Hepatocyte (in vitro differentiated cells): ENCODE results near the gene CD80. TPM values are rescaled to one million over a fixed set of nuclear protein-coding genes. Genes with fewer than 3 reads are reported as not detected.

Experiments used
- DNase-seq: peaks from one replicate; pipeline ENCODE4 v3.0.0-alpha.2; 2016; ENCODE audit warnings: low spot score
- H2AFZ ChIP-seq: fragments of 200-600 bp; sonication (generic); 2 replicates; pipeline ENCODE4 v1.6.0; 2016; ENCODE audit warnings: antibody characterized with exemption, mild to moderate bottlenecking
- H3K27ac ChIP-seq: fragments of 200-600 bp; sonication (generic); 2 replicates; pipeline ENCODE4 v1.5.1; 2016; ENCODE audit warnings: mild to moderate bottlenecking
- H3K27me3 ChIP-seq: fragments of 200-600 bp; sonication (generic); 2 replicates; pipeline ENCODE4 v1.6.1; 2016
- H3K36me3 ChIP-seq: fragments of 200-600 bp; sonication (generic); replicated peaks from 2 replicates; pipeline ENCODE4 v1.5.1; 2016; ENCODE audit warnings: low read depth; ENCODE audit not compliant: insufficient read depth
- H3K4me1 ChIP-seq: fragments of 200-600 bp; sonication (generic); 2 replicates; pipeline ENCODE4 v1.5.1; 2016; ENCODE audit warnings: mild to moderate bottlenecking, moderate library complexity; ENCODE audit not compliant: insufficient read depth
- H3K4me2 ChIP-seq: fragments of 200-600 bp; sonication (generic); 2 replicates; pipeline ENCODE4 v1.6.0; 2016
- H3K4me3 ChIP-seq: fragments of 200-600 bp; sonication (generic); 2 replicates; pipeline ENCODE4 v1.5.1; 2016; ENCODE audit warnings: mild to moderate bottlenecking
- H3K79me2 ChIP-seq: fragments of 200-600 bp; sonication (generic); 2 replicates; pipeline ENCODE4 v1.6.0; 2017; ENCODE audit warnings: mild to moderate bottlenecking
- H3K9me2 ChIP-seq: fragments of 200-600 bp; sonication (generic); replicated peaks from 2 replicates; pipeline ENCODE4 v1.6.0; 2017; ENCODE audit warnings: mild to moderate bottlenecking; ENCODE audit not compliant: insufficient read depth
- H3K9me3 ChIP-seq: fragments of 200-600 bp; sonication (generic); 2 replicates; pipeline ENCODE4 v1.5.1; 2016; ENCODE audit warnings: low read depth, mild to moderate bottlenecking
- H4K20me1 ChIP-seq: fragments of 200-600 bp; sonication (generic); 2 replicates; pipeline ENCODE4 v1.6.0; 2016; ENCODE audit warnings: mild to moderate bottlenecking; ENCODE audit not compliant: insufficient read depth, poor library complexity, severe bottlenecking
- EZH2 ChIP-seq: fragments of 200-600 bp; sonication (generic); IDR thresholded peaks from 2 replicates; pipeline ENCODE4 v1.6.1; 2016; ENCODE audit warnings: antibody characterized with exemption, mild to moderate bottlenecking, borderline replicate concordance
- EZH2phosphoT487 ChIP-seq: fragments of 200-600 bp; sonication (generic); IDR thresholded peaks from one replicate; pipeline ENCODE4 v1.6.1; 2018; ENCODE audit warnings: antibody characterized with exemption, mild to moderate bottlenecking, low read depth, moderate library complexity; ENCODE audit not compliant: unreplicated experiment, severe bottlenecking
- WGBS: methylation state at CpG from one replicate; pipeline ENCODE4 v1.1.6; 2016; ENCODE audit warnings: low lambda C conversion rate; ENCODE audit errors: missing lambda C conversion rate; 5-methylcytosine and 5-hydroxymethylcytosine counted together
- polyA plus RNA-seq: library from polyadenylated mRNA; unstranded; fragments of >200 nt; fragmentation: Nextera tagmentation; extraction: Ambion mirVana; gene quantifications from 2 replicates; pipeline ENCODE4 v1.2.1, GENCODE V29; 2016
- total RNA-seq: library from RNA; depleted of rRNA; stranded (reverse); fragments of >200 nt; gene quantifications from 2 replicates; pipeline ENCODE4 v1.2.3, GENCODE V29; 2014
- TF ChIP-seq, protein P1 (sequence below): fragments of 200-600 bp; sonication (generic); IDR thresholded peaks from 2 replicates; pipeline ENCODE4 v1.5.1; 2016; ENCODE audit warnings: antibody characterized with exemption, mild to moderate bottlenecking; ENCODE audit not compliant: poor library complexity

The CD80 gene
- total and polyA plus RNA-seq, 2 experiments from 2014 or later: 0.07 TPM; not detected in 1

GRCh38 chr3:119579366-119580066 is 20.1 kb upstream of the CD80 start, which contains the start of gene ADPRH:
ADPRH (plus strand) TSS chr3:119579492; CDS start chr3:119582170, 2,678 bp downstream.
- TF ChIP-seq EZH2phosphoT487: no peak
- TF ChIP-seq, protein P1, sequence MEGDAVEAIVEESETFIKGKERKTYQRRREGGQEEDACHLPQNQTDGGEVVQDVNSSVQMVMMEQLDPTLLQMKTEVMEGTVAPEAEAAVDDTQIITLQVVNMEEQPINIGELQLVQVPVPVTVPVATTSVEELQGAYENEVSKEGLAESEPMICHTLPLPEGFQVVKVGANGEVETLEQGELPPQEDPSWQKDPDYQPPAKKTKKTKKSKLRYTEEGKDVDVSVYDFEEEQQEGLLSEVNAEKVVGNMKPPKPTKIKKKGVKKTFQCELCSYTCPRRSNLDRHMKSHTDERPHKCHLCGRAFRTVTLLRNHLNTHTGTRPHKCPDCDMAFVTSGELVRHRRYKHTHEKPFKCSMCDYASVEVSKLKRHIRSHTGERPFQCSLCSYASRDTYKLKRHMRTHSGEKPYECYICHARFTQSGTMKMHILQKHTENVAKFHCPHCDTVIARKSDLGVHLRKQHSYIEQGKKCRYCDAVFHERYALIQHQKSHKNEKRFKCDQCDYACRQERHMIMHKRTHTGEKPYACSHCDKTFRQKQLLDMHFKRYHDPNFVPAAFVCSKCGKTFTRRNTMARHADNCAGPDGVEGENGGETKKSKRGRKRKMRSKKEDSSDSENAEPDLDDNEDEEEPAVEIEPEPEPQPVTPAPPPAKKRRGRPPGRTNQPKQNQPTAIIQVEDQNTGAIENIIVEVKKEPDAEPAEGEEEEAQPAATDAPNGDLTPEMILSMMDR: no peak
- no peak for TF ChIP-seq EZH2
- DNase-seq: peak; percentile 90
- Histone ChIP-seq H3K9me3 (no peaks in the 10 kb centered on the region), H3K79me2 (no peaks in the 10 kb centered on the region), H4K20me1 (no peaks in the 10 kb centered on the region), H3K4me2 (peak within 1 kb of the TSS; percentile 85), H3K27ac (peak within 1 kb of the TSS; percentile 92), H3K36me3 (no peaks in the 10 kb centered on the region), H3K4me3 (peak within 1 kb of the TSS; percentile 71), H3K27me3 (no peaks in the 10 kb centered on the region), H2AFZ (peak within 1 kb of the TSS; percentile 99), H3K9me2 (no peaks in the 10 kb centered on the region), H3K4me1 (peaks cover 5% of the 10 kb centered on the region)
- 3% methylated on average over 58 of the region's 68 CpGs for WGBS

GRCh38 chr3:119575507-119575906 is 16.1 kb upstream of the CD80 start:
- Histone ChIP-seq H3K4me2 (no peak overlapping the region), H3K9me2 (no peaks in the 10 kb centered on the region), H3K4me1 (peaks cover 3% of the 10 kb centered on the region), H3K4me3 (no peak overlapping the region), H3K27me3 (no peaks in the 10 kb centered on the region), H3K36me3 (no peaks in the 10 kb centered on the region), H4K20me1 (no peaks in the 10 kb centered on the region), H3K79me2 (no peaks in the 10 kb centered on the region), H3K27ac (no peak overlapping the region), H2AFZ (no peak overlapping the region), H3K9me3 (no peaks in the 10 kb centered on the region)
- TF ChIP-seq EZH2phosphoT487: no peak
- TF ChIP-seq, protein P1: no peak
- no peak for TF ChIP-seq EZH2
- no peak for DNase-seq

DNA sequence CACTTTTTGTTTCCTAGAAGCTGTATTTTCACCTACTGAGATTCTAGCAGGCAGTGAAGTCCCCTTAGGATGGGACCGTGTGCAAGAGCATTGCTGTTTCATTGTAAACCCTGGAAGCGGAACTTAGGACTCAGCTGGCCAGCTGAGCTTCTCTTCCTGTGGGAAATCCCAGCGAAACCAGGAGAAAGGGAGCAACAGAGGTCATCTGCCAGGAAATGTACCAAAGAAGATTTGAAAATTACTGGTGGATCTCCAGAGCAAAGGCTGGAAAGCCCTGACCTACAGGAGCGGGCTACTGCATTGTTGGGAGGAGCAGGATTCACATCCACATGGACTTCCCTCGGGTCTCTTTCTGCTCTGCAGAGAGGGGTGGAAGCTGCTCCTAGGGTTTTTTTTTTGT is 12.3 kb upstream of the CD80 start:
- Histone ChIP-seq H3K4me3 (no peak overlapping the region), H3K4me1 (no peaks in the 10 kb centered on the region), H2AFZ (no peak overlapping the region), H3K79me2 (no peaks in the 10 kb centered on the region), H4K20me1 (no peaks in the 10 kb centered on the region), H3K36me3 (no peaks in the 10 kb centered on the region), H3K9me2 (no peaks in the 10 kb centered on the region), H3K27me3 (no peaks in the 10 kb centered on the region), H3K27ac (no peak overlapping the region), H3K9me3 (no peaks in the 10 kb centered on the region), H3K4me2 (no peak overlapping the region)
- TF ChIP-seq EZH2phosphoT487 (no peak), EZH2 (no peak)
- TF ChIP-seq, protein P1: no peak
- no peak for DNase-seq
- 51% methylated on average over 5 of the region's 5 CpGs for WGBS

GRCh38 chr3:119571230-119571629 is 11.8 kb upstream of the CD80 start:
- no peaks in the 10 kb centered on the region for H3K36me3 ChIP-seq
- 91% methylated on average over 1 of the region's 1 CpG for WGBS
- TF ChIP-seq EZH2phosphoT487: no peak
- TF ChIP-seq, protein P1: no peak
- no peak for TF ChIP-seq EZH2
- no peaks in the 10 kb centered on the region for H3K79me2 ChIP-seq
- no peak for DNase-seq
- H2AFZ ChIP-seq: no peak overlapping the region
- no peak overlapping the region for H3K4me3 ChIP-seq
- H3K9me3 ChIP-seq: no peaks in the 10 kb centered on the region
- no peak overlapping the region for H3K4me2 ChIP-seq
- no peaks in the 10 kb centered on the region for H3K4me1 ChIP-seq
- H3K9me2 ChIP-seq: no peaks in the 10 kb centered on the region
- no peak overlapping the region for H3K27ac ChIP-seq
- H3K27me3 ChIP-seq: no peaks in the 10 kb centered on the region
- no peaks in the 10 kb centered on the region for H4K20me1 ChIP-seq
